ENCODE measurements around the gene HTR3B. TPM values are rescaled to one million over a fixed set of nuclear protein-coding genes. Genes with fewer than 3 reads are reported as not detected.

The HTR3B gene
- polyA plus RNA-seq, 1 donor (not counting 4 experiments of a cell fraction or from before 2014, with no cell fraction given), result not detected

DNA sequence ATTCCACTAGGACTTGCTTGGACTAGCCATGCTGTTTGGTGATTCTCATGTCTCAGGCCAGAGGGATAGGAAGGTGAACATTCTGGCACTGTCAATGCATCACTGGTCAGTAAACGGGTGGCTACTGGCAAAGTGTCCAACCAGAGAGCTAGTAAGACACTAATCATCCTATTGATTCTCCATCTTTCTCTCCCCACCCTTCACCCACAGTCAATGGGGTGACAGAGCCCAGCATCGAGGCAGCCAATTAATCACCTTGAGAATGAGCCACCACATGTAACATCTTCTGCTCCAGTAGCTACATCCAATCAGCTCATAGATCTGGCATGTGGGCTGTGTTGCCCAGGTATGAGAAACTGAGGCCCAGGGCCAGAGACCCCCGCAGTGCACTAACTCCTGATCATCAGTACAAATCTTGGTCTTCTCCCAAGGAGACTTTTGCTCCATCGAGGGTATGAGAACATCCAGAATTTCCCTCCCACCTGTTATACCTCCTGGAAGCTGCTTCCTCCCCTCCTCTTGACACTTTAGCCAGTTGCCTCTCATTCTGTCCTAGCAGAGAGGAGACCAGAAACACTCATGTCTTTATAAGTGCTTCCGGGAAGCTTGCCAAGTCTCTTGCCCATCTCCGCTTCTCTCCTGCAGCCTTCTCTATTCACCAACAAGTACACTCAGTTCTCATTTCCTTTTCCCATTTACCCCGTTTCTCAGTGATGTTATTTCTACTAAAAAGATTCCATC, 87.3 kb downstream of the HTR3B start:
- TF ChIP-seq CTCF (optimal IDR thresholded peaks at IDR 0.05 in 1 of 3, IDR thresholded peaks at IDR 0.05 in 1 of 3, conservative IDR thresholded peaks at IDR 0.05 in 1 of 3; ENCODE audit: extremely low read depth in 1 of 3, insufficient read depth in 2 of 3, low read length in 3 of 3) (no peak), EZH2 (IDR thresholded peaks at IDR 0.05; ENCODE audit: low read length) (no peak)
- FAIRE-seq, result no peak
- no peak overlapping the region for H3K9ac ChIP-seq (ENCODE audit: control insufficient read depth, extremely low read depth, insufficient read depth, low read length)
- no peaks in the 10 kb centered on the region for H3K9me1 ChIP-seq (ENCODE audit: control insufficient read depth, extremely low read depth, insufficient read depth, low read length)
- no peaks in the 10 kb centered on the region for H3K79me2 ChIP-seq (ENCODE audit: control insufficient read depth, insufficient read depth, low read length)
- H3K27ac ChIP-seq (ENCODE audit: control insufficient read depth, insufficient read depth, low read length), result no peak overlapping the region
- no peak overlapping the region for H3K4me3 ChIP-seq (ENCODE audit: control insufficient read depth in 2 of 3, extremely low read depth in 1 of 3, insufficient read depth in 2 of 3, low read depth in 1 of 3, low read length in 3 of 3)
- no peak for DNase-seq (ENCODE audit: low read depth, low spot score)
- dilution Hi-C loops (cut with MboI; ENCODE audit: extremely low pct_ligation_motif_present, low sequenced_read_pairs), result no loop called here
- H3K36me3 ChIP-seq (ENCODE audit: control insufficient read depth in 2 of 2, extremely low read depth in 1 of 2, insufficient read depth in 2 of 2, low read length in 2 of 2), result no peaks in the 10 kb centered on the region
- no peak overlapping the region for H2AFZ ChIP-seq (ENCODE audit: control insufficient read depth, low read length)
- H3K27me3 ChIP-seq (ENCODE audit: control insufficient read depth, extremely low read depth, insufficient read depth, low read length), result no peaks in the 10 kb centered on the region
- H4K20me1 ChIP-seq (ENCODE audit: control insufficient read depth, extremely low read depth, insufficient read depth, low read length), result no peaks in the 10 kb centered on the region
- H3K9me3 ChIP-seq (ENCODE audit: control insufficient read depth, low read depth, low read length), result no peaks in the 10 kb centered on the region
- no peak overlapping the region for H3K4me2 ChIP-seq (ENCODE audit: control insufficient read depth, extremely low read depth, insufficient read depth, low read depth, low read length)
- H3K4me1 ChIP-seq (ENCODE audit: control insufficient read depth, extremely low read depth, insufficient read depth, low read length), result no peaks in the 10 kb centered on the region

DNA sequence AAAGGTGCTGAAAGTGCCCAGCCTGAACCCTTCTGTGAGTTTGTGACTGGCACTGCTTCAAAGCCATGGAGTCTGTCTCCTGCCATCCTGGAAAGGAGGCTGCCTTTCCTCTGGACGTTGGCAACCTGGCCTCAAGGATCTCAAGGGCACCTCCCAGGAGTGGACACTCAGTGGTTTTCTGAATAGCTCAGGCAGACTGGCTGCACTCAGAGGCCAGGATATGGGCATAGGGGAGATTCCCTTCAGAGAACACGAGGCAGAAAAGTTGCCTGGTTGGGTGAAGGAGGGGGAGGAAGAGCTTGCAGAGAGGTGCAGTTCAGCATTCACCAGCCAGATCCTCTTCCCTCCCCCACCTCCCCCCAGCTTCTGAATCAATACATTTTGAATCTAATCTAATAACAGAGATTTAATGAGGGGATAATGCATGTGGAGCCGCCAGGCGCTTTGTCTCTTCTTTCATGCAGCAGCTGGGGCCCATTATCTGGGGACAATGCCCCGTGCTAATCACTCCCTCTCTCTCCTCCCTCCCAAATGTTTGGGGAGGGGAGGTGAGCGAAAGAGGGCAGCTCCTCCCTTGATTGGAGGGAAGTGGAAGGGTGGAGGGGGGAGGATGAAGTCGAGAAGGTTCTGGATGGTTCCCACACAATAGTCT, 88.0 kb downstream of the HTR3B start:
- TF ChIP-seq EZH2 (IDR thresholded peaks at IDR 0.05; ENCODE audit: low read length) (no peak), CTCF (optimal IDR thresholded peaks at IDR 0.05 in 1 of 3, IDR thresholded peaks at IDR 0.05 in 1 of 3, conservative IDR thresholded peaks at IDR 0.05 in 1 of 3; ENCODE audit: extremely low read depth in 1 of 3, insufficient read depth in 2 of 3, low read length in 3 of 3) (no peak)
- no peaks in the 10 kb centered on the region for H3K79me2 ChIP-seq (ENCODE audit: control insufficient read depth, insufficient read depth, low read length)
- H4K20me1 ChIP-seq (ENCODE audit: control insufficient read depth, extremely low read depth, insufficient read depth, low read length), result no peaks in the 10 kb centered on the region
- no peak overlapping the region for H3K4me2 ChIP-seq (ENCODE audit: control insufficient read depth, extremely low read depth, insufficient read depth, low read depth, low read length)
- no peak for FAIRE-seq
- no peaks in the 10 kb centered on the region for H3K4me1 ChIP-seq (ENCODE audit: control insufficient read depth, extremely low read depth, insufficient read depth, low read length)
- H3K36me3 ChIP-seq (ENCODE audit: control insufficient read depth in 2 of 2, extremely low read depth in 1 of 2, insufficient read depth in 2 of 2, low read length in 2 of 2), result no peaks in the 10 kb centered on the region
- no peaks in the 10 kb centered on the region for H3K27me3 ChIP-seq (ENCODE audit: control insufficient read depth, extremely low read depth, insufficient read depth, low read length)
- no peaks in the 10 kb centered on the region for H3K9me3 ChIP-seq (ENCODE audit: control insufficient read depth, low read depth, low read length)
- H3K27ac ChIP-seq (ENCODE audit: control insufficient read depth, insufficient read depth, low read length), result no peak overlapping the region
- no peaks in the 10 kb centered on the region for H3K9me1 ChIP-seq (ENCODE audit: control insufficient read depth, extremely low read depth, insufficient read depth, low read length)
- dilution Hi-C loops (cut with MboI; ENCODE audit: extremely low pct_ligation_motif_present, low sequenced_read_pairs), result no loop called here
- no peak overlapping the region for H2AFZ ChIP-seq (ENCODE audit: control insufficient read depth, low read length)
- no peak for DNase-seq (ENCODE audit: low read depth, low spot score)
- no peak overlapping the region for H3K4me3 ChIP-seq (ENCODE audit: control insufficient read depth in 2 of 3, extremely low read depth in 1 of 3, insufficient read depth in 2 of 3, low read depth in 1 of 3, low read length in 3 of 3)
- no peak overlapping the region for H3K9ac ChIP-seq (ENCODE audit: control insufficient read depth, extremely low read depth, insufficient read depth, low read length)

Measured in keratinocyte (primary cell).